Esophagus mucosa (tissue), 1 donor: Measurements from ENCODE around the gene SWSAP1. TPM values are rescaled to one million over a fixed set of nuclear protein-coding genes. Genes with fewer than 3 reads are reported as not detected.
"Not testable (repeated sequence)": the region's sequence is repeated elsewhere in the genome, so short reads cannot be mapped to it uniquely, and the experiment has no call there.

Source experiments
- ATAC-seq: fragments of 200-7000 bp; cut with Tn5 transposase; one replicate; pipeline ENCODE4 v1.9.1; 2020
- total RNA-seq: library from RNA; stranded (reverse); gene quantifications from one replicate; pipeline ENCODE4 v1.2.4, GENCODE V29; 2023
- donor health status: DM: yes; HTN: yes; CAD: no.

SWSAP1 gene, protein sequence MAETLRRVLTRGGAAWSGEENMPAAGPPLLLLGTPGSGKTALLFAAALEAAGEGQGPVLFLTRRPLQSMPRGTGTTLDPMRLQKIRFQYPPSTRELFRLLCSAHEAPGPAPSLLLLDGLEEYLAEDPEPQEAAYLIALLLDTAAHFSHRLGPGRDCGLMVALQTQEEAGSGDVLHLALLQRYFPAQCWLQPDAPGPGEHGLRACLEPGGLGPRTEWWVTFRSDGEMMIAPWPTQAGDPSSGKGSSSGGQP
- total RNA-seq = 2.5 TPM

DNA sequence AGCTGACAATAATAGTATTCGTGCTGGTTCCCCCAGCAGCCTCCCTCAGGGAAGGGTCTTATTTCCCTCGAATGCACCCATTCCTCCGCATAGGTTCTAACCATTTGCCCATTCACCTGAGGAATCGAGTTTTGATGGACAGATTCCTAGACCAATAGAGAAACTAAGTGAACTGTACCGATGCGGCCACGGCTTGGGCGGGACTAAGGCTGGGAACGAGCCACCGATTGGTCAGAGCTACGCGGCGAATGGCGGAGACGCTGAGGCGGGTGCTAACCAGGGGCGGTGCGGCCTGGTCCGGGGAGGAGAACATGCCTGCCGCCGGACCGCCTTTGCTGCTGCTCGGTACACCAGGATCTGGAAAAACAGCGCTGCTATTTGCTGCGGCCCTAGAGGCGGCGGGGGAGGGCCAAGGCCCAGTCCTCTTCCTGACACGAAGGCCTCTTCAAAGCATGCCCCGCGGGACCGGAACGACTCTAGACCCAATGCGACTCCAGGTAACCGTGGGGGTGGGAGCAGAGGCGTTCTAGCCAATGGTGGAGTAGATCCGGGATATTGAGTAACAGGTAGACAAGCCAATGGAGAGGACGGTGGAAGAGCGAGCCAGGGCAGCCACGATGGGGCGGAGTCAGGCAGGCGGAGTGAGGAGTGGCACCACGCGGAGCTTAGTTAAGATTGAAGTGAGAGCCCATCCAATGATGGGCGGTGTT is at the start of gene SWSAP1:
Gene SWSAP1, plus strand, starts transcription at position 234 of the 710 bp plus-strand sequence. Its CDS starts 15 bp downstream, at position 249.
- ATAC-seq = peak; percentile 95

DNA sequence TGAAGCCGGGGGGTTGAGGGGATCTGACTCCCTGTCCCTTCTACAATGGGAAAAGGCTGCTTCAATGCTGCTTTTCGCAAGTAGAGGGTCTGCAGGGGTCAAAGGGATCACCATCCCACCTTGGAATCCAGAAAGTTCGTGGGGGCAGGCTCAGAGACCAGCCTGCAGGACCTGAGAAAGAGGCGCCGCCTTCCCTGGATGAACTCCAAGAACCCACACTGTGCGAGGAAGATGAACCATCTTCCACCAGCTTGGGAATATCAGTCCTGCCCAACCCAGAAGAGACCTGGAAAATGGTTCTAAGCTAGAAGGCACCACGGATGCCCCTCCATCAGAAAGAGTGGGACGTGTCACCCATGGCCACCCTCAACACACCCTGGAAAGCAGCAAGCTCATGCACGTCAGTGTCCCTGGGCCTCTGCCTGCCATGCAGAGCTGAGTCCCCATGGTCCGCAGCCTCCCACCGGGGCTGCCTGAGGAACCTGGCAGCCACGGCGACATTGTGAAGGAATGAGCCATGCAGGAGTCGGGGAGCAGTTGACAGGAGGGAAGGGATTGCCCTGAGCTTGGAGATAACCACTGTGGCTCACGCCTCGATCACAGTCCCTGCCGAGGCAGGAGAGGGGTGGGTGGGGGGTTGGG is 49.6 kb upstream of the SWSAP1 start:
- peak; percentile 6 for ATAC-seq

DNA sequence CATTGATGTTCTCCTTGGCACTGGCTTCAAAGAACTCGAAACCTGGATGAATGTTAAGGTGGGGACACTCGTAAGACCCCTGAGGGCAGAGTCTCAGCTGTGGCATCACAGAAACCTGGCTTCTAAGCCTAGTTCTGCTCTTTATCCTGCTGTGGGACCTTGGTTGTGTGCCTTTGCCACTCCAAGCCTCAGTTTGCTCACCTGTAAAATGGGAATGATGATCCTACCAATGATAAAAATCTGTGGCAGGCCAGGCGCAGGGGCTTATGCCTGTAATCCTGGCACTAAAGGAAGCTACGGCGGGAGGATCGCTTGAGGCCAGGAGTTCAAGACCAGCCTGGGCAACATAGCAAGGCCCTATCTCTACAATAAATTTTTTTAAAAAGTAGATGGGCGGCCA is 48.9 kb upstream of the SWSAP1 start:
- no peak for ATAC-seq

DNA sequence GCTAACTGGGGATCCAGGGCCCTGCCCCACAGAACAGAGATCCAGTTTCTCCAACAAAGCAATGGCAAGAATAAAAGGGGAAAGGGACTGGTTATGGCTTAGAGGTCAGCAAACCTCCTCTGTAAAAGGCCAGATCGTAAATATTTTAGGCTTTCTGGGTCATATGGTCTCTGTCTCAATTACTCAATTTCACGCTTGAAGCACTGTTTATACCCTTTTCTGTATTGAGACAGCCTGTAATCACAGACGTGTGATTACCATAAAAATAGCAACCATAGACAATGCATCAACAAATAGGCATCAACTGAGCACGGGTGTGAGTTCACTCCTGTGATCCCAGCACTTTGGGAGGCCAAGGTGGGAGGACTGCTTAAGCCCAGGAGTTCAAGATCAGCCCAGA is 44.3 kb upstream of the SWSAP1 start:
- no peak for ATAC-seq

DNA sequence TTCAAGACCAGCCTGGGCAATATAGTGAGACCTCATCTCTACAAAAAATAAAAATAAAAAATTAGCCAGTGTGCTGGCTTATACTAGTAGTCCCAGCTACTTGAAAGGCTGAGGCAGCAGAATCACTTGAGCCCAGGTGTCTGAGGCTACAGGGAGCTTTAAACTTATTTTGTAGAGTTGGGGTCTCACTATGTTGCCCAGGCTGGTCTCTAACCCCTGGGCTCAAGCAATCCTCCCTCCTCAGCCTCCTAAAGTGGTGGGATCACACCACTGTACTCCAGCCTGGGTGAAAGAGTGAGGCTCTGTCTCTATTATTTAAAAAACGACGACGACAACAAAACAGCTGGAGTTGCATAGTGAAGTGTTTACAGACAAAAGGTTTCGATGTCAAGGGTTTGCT is 43.0 kb upstream of the SWSAP1 start:
- ATAC-seq = no peak

DNA sequence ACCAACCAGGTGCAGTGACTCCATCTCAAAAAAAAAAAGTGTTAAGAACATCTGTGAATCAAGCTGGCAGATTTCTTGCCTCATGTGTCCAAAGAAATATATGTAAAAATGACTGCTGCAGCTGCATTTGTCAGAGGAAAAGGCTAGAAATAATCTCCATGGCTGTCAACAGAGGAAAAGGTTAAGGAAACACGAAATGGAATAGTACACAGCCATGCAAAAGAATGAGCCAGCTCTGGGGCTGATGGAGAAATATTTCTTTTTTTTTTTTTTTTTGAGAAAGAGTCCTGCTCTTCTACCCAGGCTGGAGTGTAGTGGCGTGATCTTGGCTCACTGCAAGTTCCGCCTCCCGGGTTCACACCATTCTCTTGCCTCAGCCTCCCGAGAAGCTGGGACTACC is 41.6 kb upstream of the SWSAP1 start:
- no peak for ATAC-seq

DNA sequence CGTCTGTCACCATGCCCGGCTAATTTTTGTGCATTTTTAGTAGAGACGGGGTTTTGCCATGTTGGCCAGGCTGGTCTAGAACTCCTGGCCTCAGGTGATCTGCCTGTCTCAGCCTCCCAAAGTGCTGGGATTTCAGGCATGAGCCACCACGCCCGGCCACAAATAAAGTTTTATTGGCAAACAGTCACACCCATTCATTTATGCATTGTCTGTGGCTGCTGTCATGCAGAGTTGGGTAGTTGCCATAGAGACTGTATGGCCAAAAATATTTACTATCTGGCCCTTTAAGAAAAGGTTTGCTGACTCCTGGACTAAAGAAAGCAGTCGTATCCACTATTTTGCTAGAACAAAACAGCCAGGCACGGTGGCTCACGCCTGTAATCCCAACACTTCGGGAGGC is 40.6 kb upstream of the SWSAP1 start:
- ATAC-seq = not testable (repeated sequence)

DNA sequence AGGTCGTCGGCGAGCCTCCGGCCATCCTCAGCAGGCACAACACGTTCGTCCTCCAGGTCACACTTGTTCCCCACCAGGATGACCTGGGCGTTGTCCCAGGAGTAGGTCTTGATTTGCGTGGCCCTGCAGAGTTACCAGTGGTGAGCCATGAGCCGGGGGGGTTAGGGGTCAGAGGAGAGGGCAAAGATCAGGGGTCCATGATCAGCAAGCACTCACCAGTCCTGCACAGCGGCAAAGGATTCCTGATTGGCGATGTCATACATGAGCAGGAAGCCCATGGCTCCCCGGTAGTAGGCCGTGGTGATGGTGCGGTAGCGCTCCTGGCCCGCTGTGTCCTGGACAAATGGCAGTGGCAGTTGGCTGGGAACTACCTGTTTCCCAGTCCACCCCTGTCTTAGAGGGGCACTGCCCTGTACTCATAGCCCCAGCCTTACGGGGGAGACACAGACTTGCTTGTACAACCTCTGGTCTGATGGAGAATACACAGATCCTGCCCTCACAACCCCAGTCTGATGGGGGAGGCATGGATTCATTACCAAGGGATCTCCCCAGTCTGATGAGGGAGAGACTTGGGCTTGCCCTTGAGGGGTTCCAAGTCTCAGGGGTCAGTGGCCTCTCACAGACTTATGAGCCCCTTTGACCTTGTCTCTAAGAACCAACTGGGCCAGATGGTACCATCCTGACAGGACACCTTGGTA is 38.9 kb upstream of the SWSAP1 start:
- ATAC-seq = no peak

DNA sequence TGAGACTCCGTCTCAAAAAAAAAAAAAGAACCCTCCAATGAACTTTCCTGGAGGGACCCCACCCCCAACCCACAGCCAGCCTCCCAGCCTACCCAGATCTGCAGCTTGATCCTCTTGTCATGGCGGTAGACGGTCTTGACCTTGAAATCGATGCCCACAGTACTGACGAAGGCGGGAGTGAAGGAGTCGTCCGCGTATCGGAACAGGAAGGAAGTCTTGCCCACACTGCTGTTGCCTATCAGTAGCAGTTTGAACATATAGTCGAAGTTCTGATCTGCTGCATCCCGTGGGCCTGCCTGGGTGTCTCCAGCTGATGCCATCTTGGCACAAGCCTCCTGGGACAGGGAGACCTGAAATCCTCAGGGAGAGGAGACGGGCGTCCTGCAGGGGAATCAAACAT is 37.4 kb upstream of the SWSAP1 start:
- no peak for ATAC-seq

DNA sequence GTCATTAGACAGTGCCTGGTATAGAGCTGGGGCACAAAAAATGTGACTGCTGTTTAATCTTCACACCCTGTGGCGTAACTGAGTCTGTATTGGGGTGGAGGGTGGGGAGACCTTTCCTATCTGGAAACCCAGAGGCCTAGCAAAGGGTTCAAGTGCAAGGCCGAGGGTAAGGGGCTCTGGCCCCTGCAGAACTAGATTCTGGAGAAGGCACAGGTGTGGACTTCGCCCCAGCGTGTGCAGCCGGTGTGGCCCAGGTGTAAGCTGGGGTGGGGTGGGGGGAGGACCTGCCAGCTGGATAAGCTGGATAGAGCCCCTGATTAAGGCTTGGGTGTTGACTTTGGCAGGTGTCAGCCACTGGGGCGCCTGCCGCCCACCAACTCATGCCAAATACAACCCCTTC is 36.3 kb upstream of the SWSAP1 start:
- no peak for ATAC-seq

DNA sequence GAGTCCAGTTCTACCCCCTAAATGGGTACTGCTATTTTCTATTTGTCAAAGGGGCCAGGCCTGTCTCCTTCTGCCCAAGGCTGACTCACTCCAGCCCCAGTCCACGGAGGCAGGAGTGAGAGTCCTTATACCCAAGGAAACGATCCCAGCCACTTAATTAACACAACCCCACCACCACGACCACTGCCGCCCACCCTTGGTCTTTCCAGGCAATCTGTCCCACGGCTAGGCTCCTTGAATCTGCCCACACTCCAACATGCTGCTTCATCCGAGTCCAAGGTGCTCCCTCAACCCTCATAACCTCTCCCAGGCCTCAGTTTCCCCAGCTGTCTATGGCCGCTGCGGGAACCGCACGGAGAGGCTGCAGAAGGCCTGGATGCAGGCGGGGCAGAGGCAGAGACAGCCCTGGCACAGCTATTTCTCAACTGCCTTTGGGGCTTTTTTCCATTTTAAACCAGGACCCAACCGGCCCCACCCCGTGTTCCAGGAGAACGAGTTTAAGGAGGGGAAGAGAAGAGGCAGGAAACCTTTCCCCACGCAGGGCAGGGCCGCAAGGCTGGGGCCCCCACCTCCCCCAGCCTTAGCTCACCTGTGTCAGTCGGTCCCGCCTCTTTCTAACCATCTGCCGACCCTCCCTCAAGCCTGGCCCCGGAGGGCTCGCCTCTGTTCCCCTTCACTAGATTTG is 35.8 kb upstream of the SWSAP1 start:
- peak; percentile 71 for ATAC-seq

DNA sequence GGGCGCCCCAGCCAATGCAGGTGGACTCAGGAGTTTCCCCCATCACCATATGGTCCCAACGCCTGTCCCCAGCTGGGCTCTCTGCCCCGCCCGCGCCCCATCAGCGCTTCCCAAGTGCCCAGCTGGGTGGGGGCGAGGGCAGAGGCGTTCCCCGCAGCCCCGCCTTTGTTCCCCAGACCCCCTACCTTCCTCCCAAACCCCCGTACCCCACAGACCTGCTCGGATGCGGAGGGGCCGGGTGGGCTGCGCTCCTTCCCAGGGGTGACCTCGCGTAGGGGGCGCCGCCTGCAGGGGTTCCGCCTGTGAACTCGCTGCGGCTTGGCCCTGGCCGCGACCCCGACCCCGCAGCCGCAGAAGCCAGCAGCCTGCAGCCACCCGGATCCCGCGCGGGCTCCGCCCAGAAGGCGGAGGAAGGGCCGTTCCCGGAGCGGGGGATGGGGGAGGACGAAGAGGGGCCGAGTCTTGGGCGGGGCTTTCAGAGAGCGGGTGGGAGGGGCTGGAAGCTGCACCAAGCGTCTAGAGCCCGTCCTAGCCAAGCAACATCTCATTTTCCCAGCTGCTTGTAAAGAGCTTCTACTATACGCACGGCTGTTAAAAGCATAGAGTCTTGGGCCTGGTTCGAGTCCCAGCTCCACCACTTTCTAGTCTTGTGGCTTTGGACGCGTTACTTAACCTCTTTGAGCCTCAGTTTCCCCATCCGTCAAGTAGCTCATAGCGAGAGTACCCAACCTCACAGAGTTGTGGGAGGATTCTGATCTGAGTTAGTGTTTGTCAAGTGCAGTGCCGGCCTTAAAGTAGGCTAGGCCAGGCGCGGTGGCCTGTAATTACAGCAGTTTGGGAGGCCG is 35.0 kb upstream of the SWSAP1 start, which contains the start of gene RAB3D:
Gene RAB3D, minus strand, starts transcription at position 404 of the 845 bp plus-strand sequence. CDS start 2,258 bp downstream, outside the sequence.
- peak; percentile 87 for ATAC-seq

DNA sequence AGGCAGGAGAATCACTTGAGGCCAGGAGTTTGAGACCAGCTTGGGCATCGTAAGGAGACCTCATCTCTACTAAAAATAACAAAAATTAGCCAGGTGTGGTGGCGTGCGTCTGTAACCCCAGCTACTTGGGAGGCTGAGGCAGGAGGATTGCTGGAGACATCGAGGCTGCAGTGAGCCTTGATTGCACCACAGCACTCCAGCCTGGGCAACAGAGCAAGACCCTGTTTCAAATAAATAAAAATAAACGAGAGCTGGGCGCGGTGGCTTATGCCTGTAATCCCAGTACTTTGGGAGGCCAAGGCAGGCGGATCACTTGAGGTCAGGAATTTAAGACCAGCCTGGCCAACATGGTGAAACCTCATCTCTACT is 34.4 kb upstream of the SWSAP1 start:
- not testable (repeated sequence) for ATAC-seq

DNA sequence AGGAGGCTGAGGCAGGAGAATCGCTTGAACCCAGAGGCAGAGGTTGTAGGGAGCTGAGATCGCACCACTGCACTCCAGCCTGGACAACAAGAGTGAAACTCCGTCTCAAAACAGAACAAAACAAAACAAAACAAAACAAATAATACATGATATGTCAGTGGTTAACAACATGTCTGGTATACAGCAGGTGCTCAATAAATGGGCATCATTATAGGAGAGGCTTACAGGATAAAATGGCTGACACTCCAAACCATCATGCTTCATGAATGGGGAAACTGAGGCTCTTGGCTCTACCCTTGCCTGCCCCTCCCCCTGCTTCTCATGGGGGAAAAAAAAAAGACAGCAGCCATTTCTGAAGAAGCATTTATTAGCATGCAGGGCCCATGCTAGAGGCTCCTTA is 32.0 kb upstream of the SWSAP1 start:
- no peak for ATAC-seq

DNA sequence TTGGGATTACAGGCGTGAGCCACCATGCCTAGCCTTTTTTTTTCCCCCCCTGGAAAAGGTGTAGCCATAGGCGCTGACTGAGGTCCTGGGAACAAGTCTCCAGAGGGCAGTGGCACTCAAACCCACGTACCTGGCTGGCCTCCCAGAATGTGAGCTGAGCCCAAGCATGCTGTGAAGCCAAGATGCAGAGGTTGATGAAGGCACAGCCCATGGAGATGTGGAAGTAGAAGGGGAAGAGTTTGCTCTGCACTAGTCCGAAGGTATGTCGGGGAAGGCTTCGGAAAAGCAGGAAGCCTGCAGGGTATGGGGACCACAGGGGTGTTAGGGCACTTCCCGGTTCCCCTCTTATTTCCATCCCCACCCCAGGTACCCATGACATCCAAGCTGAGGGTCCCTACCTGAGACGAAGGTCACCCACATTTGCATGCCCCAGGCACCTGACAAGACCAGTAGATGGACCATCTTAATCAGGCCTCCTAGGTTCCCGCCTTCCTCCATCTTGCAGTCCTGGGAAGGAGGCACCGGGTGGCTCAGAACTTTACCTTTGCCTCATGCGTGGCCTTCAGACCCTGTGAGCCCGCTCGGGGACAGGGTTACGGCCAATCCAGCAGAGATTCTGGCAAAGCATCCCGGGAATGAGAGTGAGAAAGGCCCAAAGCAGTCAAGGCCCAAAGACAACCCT is 29.2 kb upstream of the SWSAP1 start:
- no peak for ATAC-seq

DNA sequence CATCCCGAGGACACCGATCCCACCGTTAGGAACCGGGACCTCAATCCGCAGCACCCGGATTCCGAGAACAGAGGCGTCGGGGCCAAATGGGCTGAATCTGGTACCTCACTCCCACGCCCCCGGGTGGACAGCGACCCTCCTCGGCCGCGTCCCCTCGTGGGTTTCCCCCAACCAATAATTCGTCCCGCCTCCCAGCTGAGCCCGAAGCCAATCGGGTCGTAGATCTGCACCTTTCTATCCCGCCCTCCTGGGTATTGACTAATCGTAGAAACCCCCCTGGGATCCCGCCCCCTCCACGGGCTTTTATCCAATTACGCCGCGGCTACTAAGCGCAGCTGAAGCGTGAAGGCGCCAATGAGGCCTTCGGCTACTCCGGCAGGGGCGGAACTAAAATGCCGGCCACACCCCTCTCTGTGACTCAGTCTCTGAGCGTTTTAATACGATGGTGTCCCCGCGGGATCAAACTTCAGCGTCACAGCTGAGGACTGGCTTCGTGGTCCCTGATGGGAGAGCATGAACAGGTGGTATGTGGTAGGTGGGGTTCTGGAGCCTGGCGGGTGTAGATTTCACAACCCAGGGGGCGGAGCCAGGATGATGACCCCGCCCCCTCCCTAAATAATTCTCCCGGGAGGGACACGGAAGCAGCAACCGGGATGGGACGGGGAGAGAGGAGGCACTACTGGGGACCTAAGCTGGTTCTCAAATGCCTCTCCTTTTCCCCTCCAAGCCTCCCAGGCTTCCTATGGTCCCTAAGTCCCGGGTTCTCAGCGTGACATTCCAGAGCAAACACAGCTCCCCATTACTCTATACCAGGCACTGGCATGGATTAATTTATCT is 28.1 kb upstream of the SWSAP1 start, which contains the start of the genes CCDC159 and TMEM205:
Gene CCDC159, plus strand, starts transcription at position 416 of the 837 bp plus-strand sequence. Its CDS starts 88 bp downstream, at position 504.
Gene TMEM205, minus strand, starts transcription at position 165 of the 837 bp plus-strand sequence. CDS start 649 bp downstream, outside the sequence.
- peak; percentile 94 for ATAC-seq

DNA sequence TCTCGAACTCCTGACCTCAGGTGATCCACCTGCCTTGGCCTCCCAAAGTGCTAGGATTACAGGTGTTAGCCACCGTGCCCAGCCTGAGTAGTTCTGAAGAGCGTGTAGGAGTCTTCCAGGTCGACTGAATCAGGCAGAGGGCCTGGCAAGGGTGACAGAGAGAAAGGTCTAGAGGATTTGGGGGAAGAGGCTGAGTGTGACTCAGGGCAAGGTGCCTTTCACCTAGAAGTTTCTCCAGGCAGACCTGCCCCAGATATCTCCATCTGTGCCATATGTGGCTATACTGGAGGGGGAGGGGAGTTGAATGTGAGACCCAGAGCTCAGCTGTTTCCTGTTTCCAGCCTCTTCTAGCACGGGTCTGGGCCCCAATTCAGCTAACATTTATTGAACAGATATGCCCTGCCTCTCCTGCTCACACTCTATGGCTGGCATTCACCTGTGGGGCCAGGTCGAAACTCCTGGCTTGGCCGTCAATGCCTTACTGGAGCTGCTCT is 26.9 kb upstream of the SWSAP1 start:
- ATAC-seq = no peak

DNA sequence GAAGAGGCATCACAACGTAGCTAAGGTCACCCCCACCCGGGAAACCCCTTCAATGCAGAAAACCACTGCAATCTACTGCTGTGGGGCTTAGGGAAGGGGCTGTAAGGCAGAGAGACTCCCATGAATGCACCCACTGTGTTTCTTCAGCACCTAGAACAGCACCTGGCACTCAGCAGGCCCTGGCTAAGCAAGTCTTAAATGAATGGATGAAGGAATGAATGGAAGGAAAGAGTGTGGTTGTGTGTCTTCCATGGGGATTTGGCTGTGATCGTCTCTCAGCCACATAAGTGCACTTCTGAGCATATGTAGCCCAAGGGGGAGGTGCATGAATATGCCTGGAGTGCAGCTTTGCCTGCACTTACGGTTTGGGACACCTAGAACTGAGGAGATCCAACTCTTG is 25.3 kb upstream of the SWSAP1 start:
- no peak for ATAC-seq

DNA sequence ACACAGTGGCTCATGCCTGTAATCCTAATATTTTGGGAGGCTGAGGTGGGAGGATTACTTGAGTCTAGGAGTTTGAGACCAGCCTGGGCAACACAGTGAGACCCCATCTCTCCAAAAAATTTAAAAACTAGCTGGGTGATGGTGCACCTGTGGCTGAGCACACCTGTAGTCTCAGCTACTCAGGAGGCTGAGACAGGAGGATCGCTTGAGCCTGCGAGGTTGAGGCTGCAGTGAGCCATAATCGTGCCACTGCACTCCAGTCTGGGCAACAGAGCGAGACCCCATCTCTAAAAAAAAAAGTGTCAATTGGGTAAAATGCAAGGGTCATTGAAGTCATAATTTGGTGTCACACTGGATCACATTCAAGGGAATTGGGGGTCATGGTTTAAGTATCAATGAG is 20.4 kb upstream of the SWSAP1 start:
- ATAC-seq = not testable (repeated sequence)
